HG02623 (cell line): ENCODE measurements around the gene CFAP91.
"Not testable (repeated sequence)": the region's sequence is repeated elsewhere in the genome, so short reads cannot be mapped to it uniquely, and the experiment has no call there.

Experiments
- ATAC-seq: cut with Tn5 transposase; IDR thresholded peaks from one replicate; pipeline ENCODE4 v1.9.1; 2021; ENCODE audit warnings: moderate library complexity; ENCODE audit not compliant: unreplicated experiment

CFAP91 gene

GRCh38 chr3:119676771-119677640 lies 25.8 kb upstream of the CFAP91 start, which contains the start of gene COX17:
Gene COX17, minus strand, starts transcription at chr3:119677406. Its CDS starts 96 bp downstream, at chr3:119677310.
- peak; percentile 82 for ATAC-seq

GRCh38 chr3:119677641-119677934 lies 25.2 kb upstream of the CFAP91 start:
- ATAC-seq = no peak

- ATAC-seq = not testable (repeated sequence)
Observed at GRCh38 chr3:119678209-119678608, 24.6 kb upstream of the CFAP91 start.

GRCh38 chr3:119679874-119680273 lies 22.9 kb upstream of the CFAP91 start:
- ATAC-seq = no peak

GRCh38 chr3:119681279-119681678 lies 21.5 kb upstream of the CFAP91 start:
- no peak for ATAC-seq

- no peak for ATAC-seq
Observed at GRCh38 chr3:119683421-119683820, 19.4 kb upstream of the CFAP91 start.

- ATAC-seq = no peak
Observed at GRCh38 chr3:119690043-119690656, 12.7 kb upstream of the CFAP91 start.

- ATAC-seq = no peak
Observed at GRCh38 chr3:119695480-119695879, 7.3 kb upstream of the CFAP91 start.

- peak; percentile 46 for ATAC-seq
Observed at GRCh38 chr3:119697394-119697793, 5.4 kb upstream of the CFAP91 start.

- no peak for ATAC-seq
Observed at GRCh38 chr3:119700269-119700919, 2.4 kb upstream of the CFAP91 start.

GRCh38 chr3:119700920-119701734 lies 1.7 kb upstream of the CFAP91 start:
- no peak for ATAC-seq

- no peak for ATAC-seq
Observed at GRCh38 chr3:119703820-119704531, 1.2 kb downstream of the CFAP91 start.

- no peak for ATAC-seq
Observed at GRCh38 chr3:119715105-119715504, 12.3 kb downstream of the CFAP91 start.

- ATAC-seq = no peak
Observed at GRCh38 chr3:119716998-119717397, 14.2 kb downstream of the CFAP91 start.

GRCh38 chr3:119717520-119717919 lies 14.7 kb downstream of the CFAP91 start:
- no peak for ATAC-seq

GRCh38 chr3:119723022-119723421 lies 20.2 kb downstream of the CFAP91 start:
- ATAC-seq = no peak

GRCh38 chr3:119726909-119727308 lies 24.1 kb downstream of the CFAP91 start:
- no peak for ATAC-seq

- no peak for ATAC-seq
Observed at GRCh38 chr3:119729996-119730395, 27.2 kb downstream of the CFAP91 start.

- no peak for ATAC-seq
Observed at GRCh38 chr3:119731560-119732343, 28.9 kb downstream of the CFAP91 start.

GRCh38 chr3:119733812-119734211 lies 31.0 kb downstream of the CFAP91 start:
- ATAC-seq = no peak
